T-helper 17 cell (primary cell): ENCODE data around the gene CENPS. TPM values are rescaled to one million over a fixed set of nuclear protein-coding genes. Genes with fewer than 3 reads are reported as not detected.
A peak's percentile ranks its signal among the peaks of the same experiment; 100 is the strongest.
"Not testable (repeated sequence)": the region's sequence is repeated elsewhere in the genome, so short reads cannot be mapped to it uniquely, and the experiment has no call there.

Source experiments
- ATAC-seq: fragments of 150-1000 bp; cut with Tn5 transposase; 2 replicates; pipeline ENCODE4 v1.10.0; 2021; ENCODE audit warnings: mild to moderate bottlenecking, moderate library complexity
- DNase-seq, 3 donors: peaks; one replicate each; pipeline versions ENCODE4 v3.0.0 to v3.0.0-alpha.2; 2020 to 2021
- H3K9me3 ChIP-seq: one replicate; pipeline ENCODE4 v1.7.0; 2013; ENCODE audit warnings: low read length, mild to moderate bottlenecking; ENCODE audit not compliant: control insufficient read depth, poor library complexity, severe bottlenecking
- H3K27ac Mint-ChIP-seq: one replicate; pipeline ENCODE4 v1.8.0; 2022; ENCODE audit warnings: mild to moderate bottlenecking, moderate library complexity, mixed read lengths
- H3K27me3 Mint-ChIP-seq: one replicate; pipeline ENCODE4 v1.8.0; 2022; ENCODE audit warnings: mixed read lengths
- H3K36me3 Mint-ChIP-seq: one replicate; pipeline ENCODE4 v1.8.0; 2022; ENCODE audit warnings: low read depth, mixed read lengths
- H3K4me1 Mint-ChIP-seq: one replicate; pipeline ENCODE4 v1.8.0; 2022; ENCODE audit warnings: mild to moderate bottlenecking, mixed read lengths
- H3K4me3 Mint-ChIP-seq: one replicate; pipeline ENCODE4 v1.8.0; 2022; ENCODE audit warnings: mild to moderate bottlenecking, moderate library complexity, mixed read lengths
- total RNA-seq, 4 donors: library from RNA in 2 of 4; stranded (reverse) in 2 of 4; gene quantifications; one replicate each; pipeline ENCODE4 v1.2.3 and lab custom pipeline; 2022 to 2026

The CENPS gene
- total RNA-seq, 2 donors from 2014 or later, result 3.8 to 6.3 TPM

GRCh38 chr1:10446790-10447422 lies 16.7 kb downstream of the CENPS start:
- no peaks in the 10 kb centered on the region for H3K4me1 Mint-ChIP-seq
- no peak for DNase-seq
- no peak for ATAC-seq
- no peak overlapping the region for H3K4me3 Mint-ChIP-seq
- H3K36me3 Mint-ChIP-seq, result no peaks in the 10 kb centered on the region
- H3K9me3 ChIP-seq, result no peaks in the 10 kb centered on the region
- H3K27ac Mint-ChIP-seq, result no peak overlapping the region
- peaks cover 16% of the 10 kb centered on the region for H3K27me3 Mint-ChIP-seq

GRCh38 chr1:10449751-10450150 lies 19.5 kb downstream of the CENPS start, which contains the start of gene CORT:
Gene CORT, plus strand, starts transcription at chr1:10450031. Its CDS starts 193 bp downstream, at chr1:10450224.
- H3K4me3 Mint-ChIP-seq, result no peak within 1 kb of the TSS
- DNase-seq, result no peak

GRCh38 chr1:10450156-10450814 lies 20.1 kb downstream of the CENPS start:
- Mint-ChIP-seq H3K4me3 (no peak overlapping the region), H3K27me3 (peaks cover 16% of the 10 kb centered on the region), H3K4me1 (no peaks in the 10 kb centered on the region), H3K27ac (no peak overlapping the region), H3K36me3 (no peaks in the 10 kb centered on the region)
- ATAC-seq (no peak), DNase-seq (no peak)
- no peaks in the 10 kb centered on the region for H3K9me3 ChIP-seq

More at GRCh38 chr1:10449751-10450150, 19.5 kb downstream of the CENPS start, which contains the start of gene CORT:
- ATAC-seq, result no peak
- no peaks in the 10 kb centered on the region for H3K4me1 Mint-ChIP-seq
- no peak within 1 kb of the TSS for H3K27ac Mint-ChIP-seq
- H3K36me3 Mint-ChIP-seq, result no peaks in the 10 kb centered on the region
- peaks cover 16% of the 10 kb centered on the region for H3K27me3 Mint-ChIP-seq
- no peaks in the 10 kb centered on the region for H3K9me3 ChIP-seq

GRCh38 chr1:10450836-10451235 lies 20.6 kb downstream of the CENPS start:
- no peaks in the 10 kb centered on the region for H3K36me3 Mint-ChIP-seq
- no peaks in the 10 kb centered on the region for H3K9me3 ChIP-seq
- ATAC-seq (no peak), DNase-seq (no peak)
- no peak overlapping the region for H3K27ac Mint-ChIP-seq
- no peaks in the 10 kb centered on the region for H3K4me1 Mint-ChIP-seq
- H3K4me3 Mint-ChIP-seq, result no peak overlapping the region
- H3K27me3 Mint-ChIP-seq, result peaks cover 16% of the 10 kb centered on the region

- Mint-ChIP-seq H3K27me3 (peaks cover 16% of the 10 kb centered on the region), H3K36me3 (no peaks in the 10 kb centered on the region), H3K27ac (no peak overlapping the region), H3K4me1 (no peaks in the 10 kb centered on the region), H3K4me3 (no peak overlapping the region)
- ATAC-seq, result no peak
- no peaks in the 10 kb centered on the region for H3K9me3 ChIP-seq
- DNase-seq, result no peak
These were observed 21.1 kb downstream of the CENPS start for GRCh38 chr1:10451287-10451686.

- Mint-ChIP-seq H3K27ac (no peak overlapping the region), H3K4me1 (no peaks in the 10 kb centered on the region), H3K4me3 (no peak overlapping the region), H3K27me3 (peaks cover 4% of the 10 kb centered on the region), H3K36me3 (no peaks in the 10 kb centered on the region)
- DNase-seq (no peak), ATAC-seq (no peak)
- no peaks in the 10 kb centered on the region for H3K9me3 ChIP-seq
These were observed 25.8 kb downstream of the CENPS start for GRCh38 chr1:10456048-10456447.

GRCh38 chr1:10456661-10457060 lies 26.4 kb downstream of the CENPS start:
- ATAC-seq (no peak), DNase-seq (no peak)
- H3K27ac Mint-ChIP-seq, result no peak overlapping the region
- H3K27me3 Mint-ChIP-seq, result no peaks in the 10 kb centered on the region
- no peak overlapping the region for H3K4me3 Mint-ChIP-seq
- no peaks in the 10 kb centered on the region for H3K4me1 Mint-ChIP-seq
- H3K9me3 ChIP-seq, result no peaks in the 10 kb centered on the region
- no peaks in the 10 kb centered on the region for H3K36me3 Mint-ChIP-seq

GRCh38 chr1:10457462-10457861 lies 27.2 kb downstream of the CENPS start:
- H3K4me3 Mint-ChIP-seq, ATAC-seq, H3K36me3 Mint-ChIP-seq, H3K9me3 ChIP-seq, DNase-seq, H3K27ac Mint-ChIP-seq, H3K4me1 Mint-ChIP-seq, H3K27me3 Mint-ChIP-seq: not testable (repeated sequence)

- no peak overlapping the region for H3K27ac Mint-ChIP-seq
- H3K4me3 Mint-ChIP-seq, result no peak overlapping the region
These were observed 27.6 kb downstream of the CENPS start for GRCh38 chr1:10457875-10458274.

GRCh38 chr1:10459184-10459583 lies 29.0 kb downstream of the CENPS start:
- H3K4me1 Mint-ChIP-seq, result no peaks in the 10 kb centered on the region
- no peaks in the 10 kb centered on the region for H3K36me3 Mint-ChIP-seq
- no peaks in the 10 kb centered on the region for H3K27me3 Mint-ChIP-seq
- DNase-seq, result no peak
- no peaks in the 10 kb centered on the region for H3K9me3 ChIP-seq
- no peak overlapping the region for H3K27ac Mint-ChIP-seq
- ATAC-seq, result no peak
- no peak overlapping the region for H3K4me3 Mint-ChIP-seq

More at GRCh38 chr1:10457875-10458274, 27.6 kb downstream of the CENPS start:
- Mint-ChIP-seq H3K36me3 (no peaks in the 10 kb centered on the region), H3K4me1 (no peaks in the 10 kb centered on the region), H3K27me3 (no peaks in the 10 kb centered on the region)
- DNase-seq (no peak), ATAC-seq (no peak)
- no peaks in the 10 kb centered on the region for H3K9me3 ChIP-seq

GRCh38 chr1:10467078-10467477 lies 36.8 kb downstream of the CENPS start:
- H3K4me3 Mint-ChIP-seq, result no peak overlapping the region
- peaks cover 2% of the 10 kb centered on the region for H3K36me3 Mint-ChIP-seq
- ATAC-seq (no peak), DNase-seq (no peak)
- H3K4me1 Mint-ChIP-seq, result peaks cover 7% of the 10 kb centered on the region
- no peaks in the 10 kb centered on the region for H3K9me3 ChIP-seq
- no peaks in the 10 kb centered on the region for H3K27me3 Mint-ChIP-seq
- H3K27ac Mint-ChIP-seq, result no peak overlapping the region

- Mint-ChIP-seq H3K27ac (no peak overlapping the region), H3K4me1 (peaks cover 14% of the 10 kb centered on the region), H3K27me3 (no peaks in the 10 kb centered on the region), H3K36me3 (peaks cover 2% of the 10 kb centered on the region), H3K4me3 (no peak overlapping the region)
- ATAC-seq (no peak), DNase-seq (no peak)
- no peaks in the 10 kb centered on the region for H3K9me3 ChIP-seq
These were observed 39.8 kb downstream of the CENPS start for GRCh38 chr1:10470043-10470442.

- no peaks in the 10 kb centered on the region for H3K9me3 ChIP-seq
- peak overlapping the region; percentile 97 for H3K4me3 Mint-ChIP-seq
- DNase-seq (no peak), ATAC-seq (no peak)
- peak overlapping the region; percentile 67 for H3K27ac Mint-ChIP-seq
- peaks cover 2% of the 10 kb centered on the region for H3K36me3 Mint-ChIP-seq
- peaks cover 27% of the 10 kb centered on the region for H3K4me1 Mint-ChIP-seq
- H3K27me3 Mint-ChIP-seq, result no peaks in the 10 kb centered on the region
These were observed 41.4 kb downstream of the CENPS start for GRCh38 chr1:10471411-10472219.
